ENCODE results near the gene SEC61A1.
A peak's percentile ranks its signal among the peaks of the same experiment; 100 is the strongest.

Gene SEC61A1

DNA sequence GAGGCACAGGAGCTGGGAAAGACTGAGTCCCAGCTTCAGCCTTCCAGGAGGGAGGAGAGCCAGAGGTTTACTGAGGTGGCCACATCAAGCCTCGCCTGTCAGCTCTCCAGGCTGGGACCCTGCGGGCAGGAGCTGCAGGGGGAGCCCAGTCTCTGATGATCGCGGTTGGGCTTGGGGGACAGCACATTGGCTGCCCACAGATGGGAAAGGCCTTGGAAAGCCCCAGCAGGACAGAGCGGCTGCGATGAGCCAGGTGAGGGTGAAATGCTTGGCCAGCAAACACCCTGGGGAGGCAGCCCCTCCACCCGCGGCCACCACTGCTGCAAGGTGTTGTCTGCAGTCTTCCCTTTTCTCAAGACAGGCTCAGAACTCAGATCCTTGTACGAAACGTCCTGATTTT lies 31.2 kb downstream of the SEC61A1 start:
- H3K27ac ChIP-seq (ENCODE audit: low read depth, low read length) = peak overlapping the region; percentile 55
- H3K9ac ChIP-seq (ENCODE audit: low read length) = no peak overlapping the region

GRCh38 chr3:128083980-128084674 lies 31.9 kb downstream of the SEC61A1 start:
- Histone ChIP-seq H3K4me3 (ENCODE audit: low read length) (no peak overlapping the region), H3K9ac (ENCODE audit: low read length) (no peak overlapping the region), H3K36me3 (ENCODE audit: control insufficient read depth, insufficient read depth, low read length) (peaks cover 4% of the 10 kb centered on the region), H3K27ac (ENCODE audit: low read depth, low read length) (peak overlapping the region; percentile 89), H3K27me3 (ENCODE audit: control insufficient read depth, insufficient read depth, low read length) (no peaks in the 10 kb centered on the region), H3K4me1 (ENCODE audit: control insufficient read depth, insufficient read depth, low read length) (peaks cover 24% of the 10 kb centered on the region)

More for the DNA sequence above, 31.2 kb downstream of the SEC61A1 start:
- Histone ChIP-seq H3K27me3 (ENCODE audit: control insufficient read depth, insufficient read depth, low read length) (no peaks in the 10 kb centered on the region), H3K4me3 (ENCODE audit: low read length) (no peak overlapping the region), H3K36me3 (ENCODE audit: control insufficient read depth, insufficient read depth, low read length) (peaks cover 4% of the 10 kb centered on the region), H3K4me1 (ENCODE audit: control insufficient read depth, insufficient read depth, low read length) (peaks cover 24% of the 10 kb centered on the region)

GRCh38 chr3:128084675-128085021 lies 32.4 kb downstream of the SEC61A1 start:
- Histone ChIP-seq H3K4me3 (ENCODE audit: low read length) (no peak overlapping the region), H3K4me1 (ENCODE audit: control insufficient read depth, insufficient read depth, low read length) (peaks cover 24% of the 10 kb centered on the region), H3K27me3 (ENCODE audit: control insufficient read depth, insufficient read depth, low read length) (no peaks in the 10 kb centered on the region), H3K9ac (ENCODE audit: low read length) (no peak overlapping the region), H3K36me3 (ENCODE audit: control insufficient read depth, insufficient read depth, low read length) (peaks cover 4% of the 10 kb centered on the region), H3K27ac (ENCODE audit: low read depth, low read length) (peak overlapping the region; percentile 89)

GRCh38 chr3:128089135-128089534 lies 36.9 kb downstream of the SEC61A1 start:
- Histone ChIP-seq H3K9ac (ENCODE audit: low read length) (no peak overlapping the region), H3K4me3 (ENCODE audit: low read length) (no peak overlapping the region), H3K36me3 (ENCODE audit: control insufficient read depth, insufficient read depth, low read length) (peaks cover 4% of the 10 kb centered on the region), H3K27me3 (ENCODE audit: control insufficient read depth, insufficient read depth, low read length) (no peaks in the 10 kb centered on the region), H3K4me1 (ENCODE audit: control insufficient read depth, insufficient read depth, low read length) (peaks cover 16% of the 10 kb centered on the region), H3K27ac (ENCODE audit: low read depth, low read length) (no peak overlapping the region)

DNA sequence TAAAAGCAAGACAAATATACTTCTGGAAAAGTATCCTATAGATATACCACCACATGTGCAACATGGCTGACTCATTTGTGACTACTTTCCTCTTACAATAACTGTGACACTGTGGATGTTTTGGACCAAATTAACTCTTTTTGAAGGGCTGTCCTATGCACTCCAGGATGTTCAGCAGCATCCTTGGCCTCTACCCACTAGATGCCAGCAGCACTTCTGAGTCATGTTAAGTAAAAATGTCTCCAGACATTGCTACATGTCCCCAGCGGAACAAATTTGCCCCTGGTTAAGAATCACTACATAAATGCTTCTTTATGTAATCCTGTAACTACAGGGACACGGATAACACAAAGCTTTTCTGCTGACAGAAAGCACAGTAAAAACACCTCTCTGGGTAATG lies 39.3 kb downstream of the SEC61A1 start:
- no peaks in the 10 kb centered on the region for H3K27me3 ChIP-seq (ENCODE audit: control insufficient read depth, insufficient read depth, low read length)
- H3K27ac ChIP-seq (ENCODE audit: low read depth, low read length) = no peak overlapping the region
- peaks cover 4% of the 10 kb centered on the region for H3K36me3 ChIP-seq (ENCODE audit: control insufficient read depth, insufficient read depth, low read length)
- no peaks in the 10 kb centered on the region for H3K4me1 ChIP-seq (ENCODE audit: control insufficient read depth, insufficient read depth, low read length)
- no peak overlapping the region for H3K4me3 ChIP-seq (ENCODE audit: low read length)
- H3K9ac ChIP-seq (ENCODE audit: low read length) = no peak overlapping the region

DNA sequence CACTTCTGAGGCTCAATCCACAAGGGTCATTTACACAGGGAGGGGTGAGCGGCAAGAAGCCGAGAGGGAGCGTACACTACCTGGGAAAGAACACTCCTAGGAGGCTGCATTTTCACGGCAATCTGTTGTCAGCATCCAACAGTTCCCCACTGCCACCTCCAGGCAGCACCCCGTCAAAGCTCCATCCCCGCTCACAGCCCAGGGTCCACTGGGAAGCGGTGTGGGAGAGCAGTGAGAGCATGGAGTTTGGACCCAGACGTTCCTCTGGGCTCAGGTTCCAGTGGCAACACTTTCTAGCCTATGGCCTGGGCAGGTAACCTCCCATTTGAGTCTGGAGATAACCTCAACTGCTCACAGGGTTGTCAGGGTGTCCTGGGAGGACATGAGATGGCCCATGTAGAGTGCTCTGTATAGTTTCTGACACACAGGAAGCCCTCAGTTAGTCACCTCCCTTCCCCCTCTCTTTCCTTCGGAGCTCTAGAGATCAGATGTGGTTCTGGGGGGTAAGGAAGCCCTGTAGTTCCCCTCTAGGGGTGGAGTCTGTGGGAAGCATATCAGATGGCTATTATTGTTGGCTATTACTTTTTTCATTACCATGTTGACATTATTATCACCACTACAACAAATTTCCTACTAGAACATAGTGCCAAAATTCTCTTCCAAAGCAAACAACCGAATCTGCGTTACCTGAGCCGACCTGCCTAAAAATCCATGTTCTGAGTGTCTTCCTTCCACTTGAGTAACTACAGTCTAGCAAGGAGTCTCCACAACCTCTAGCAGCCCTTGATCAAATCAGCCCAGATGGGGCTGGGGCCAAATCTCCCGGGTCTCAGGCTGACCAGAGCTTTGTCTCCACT lies 42.3 kb downstream of the SEC61A1 start:
- no peak overlapping the region for H3K4me3 ChIP-seq (ENCODE audit: low read length)
- H3K9ac ChIP-seq (ENCODE audit: low read length) = no peak overlapping the region
- peaks cover 8% of the 10 kb centered on the region for H3K36me3 ChIP-seq (ENCODE audit: control insufficient read depth, insufficient read depth, low read length)
- no peaks in the 10 kb centered on the region for H3K27me3 ChIP-seq (ENCODE audit: control insufficient read depth, insufficient read depth, low read length)
- no peaks in the 10 kb centered on the region for H3K4me1 ChIP-seq (ENCODE audit: control insufficient read depth, insufficient read depth, low read length)
- no peak overlapping the region for H3K27ac ChIP-seq (ENCODE audit: low read depth, low read length)

DNA sequence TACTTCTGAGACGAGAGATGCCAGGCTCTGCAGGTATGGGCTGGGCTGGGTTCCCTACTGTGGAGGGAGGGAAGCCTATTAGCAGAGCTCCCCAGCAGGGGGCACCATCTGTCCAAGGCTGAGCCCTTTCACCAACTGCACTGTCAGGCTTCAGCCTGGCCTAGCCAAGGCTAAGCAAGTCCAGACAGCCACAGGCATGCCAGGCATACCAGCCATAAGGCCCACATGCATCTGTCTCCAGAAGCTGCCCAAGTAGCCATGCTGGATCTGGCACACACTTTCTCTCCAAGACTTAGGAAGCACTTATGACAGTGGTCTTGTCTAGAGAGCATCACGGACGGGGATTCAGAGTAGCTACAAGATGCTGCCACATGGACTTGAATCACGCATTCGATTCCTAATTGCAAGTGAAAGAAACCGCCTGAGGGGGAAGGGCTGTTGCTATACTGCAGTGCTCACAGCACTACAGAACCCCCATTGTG lies 43.0 kb downstream of the SEC61A1 start:
- H3K27me3 ChIP-seq (ENCODE audit: control insufficient read depth, insufficient read depth, low read length) = no peaks in the 10 kb centered on the region
- no peak overlapping the region for H3K9ac ChIP-seq (ENCODE audit: low read length)
- H3K4me3 ChIP-seq (ENCODE audit: low read length) = no peak overlapping the region
- H3K27ac ChIP-seq (ENCODE audit: low read depth, low read length) = no peak overlapping the region
- H3K36me3 ChIP-seq (ENCODE audit: control insufficient read depth, insufficient read depth, low read length) = peaks cover 13% of the 10 kb centered on the region
- H3K4me1 ChIP-seq (ENCODE audit: control insufficient read depth, insufficient read depth, low read length) = no peaks in the 10 kb centered on the region

DNA sequence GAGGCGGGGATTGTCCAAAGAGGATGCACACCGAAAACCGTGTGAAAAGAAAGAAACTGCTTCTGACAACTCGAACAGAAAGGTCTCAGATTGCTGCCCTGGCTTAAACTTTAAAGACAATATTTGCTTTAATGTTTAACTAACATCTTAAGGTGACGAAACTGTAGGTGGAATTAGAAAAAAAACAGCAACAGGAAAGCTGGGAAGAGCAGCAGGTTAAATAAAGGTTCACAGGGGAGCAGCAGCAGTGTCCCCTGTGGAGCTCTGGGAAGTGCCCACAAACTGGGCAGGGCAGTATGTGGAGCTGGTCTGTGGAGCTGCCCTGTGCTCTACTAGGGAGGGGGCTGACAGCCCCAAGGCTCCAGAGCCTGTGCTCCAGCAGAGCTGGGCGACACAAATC lies 46.0 kb downstream of the SEC61A1 start:
- Histone ChIP-seq H3K9ac (ENCODE audit: low read length) (no peak overlapping the region), H3K4me1 (ENCODE audit: control insufficient read depth, insufficient read depth, low read length) (no peaks in the 10 kb centered on the region), H3K27ac (ENCODE audit: low read depth, low read length) (no peak overlapping the region), H3K4me3 (ENCODE audit: low read length) (no peak overlapping the region), H3K27me3 (ENCODE audit: control insufficient read depth, insufficient read depth, low read length) (no peaks in the 10 kb centered on the region), H3K36me3 (ENCODE audit: control insufficient read depth, insufficient read depth, low read length) (peaks cover 15% of the 10 kb centered on the region)

- Histone ChIP-seq H3K4me3 (ENCODE audit: low read length) (no peak overlapping the region), H3K4me1 (ENCODE audit: control insufficient read depth, insufficient read depth, low read length) (no peaks in the 10 kb centered on the region), H3K9ac (ENCODE audit: low read length) (no peak overlapping the region), H3K36me3 (ENCODE audit: control insufficient read depth, insufficient read depth, low read length) (peaks cover 15% of the 10 kb centered on the region), H3K27ac (ENCODE audit: low read depth, low read length) (no peak overlapping the region), H3K27me3 (ENCODE audit: control insufficient read depth, insufficient read depth, low read length) (no peaks in the 10 kb centered on the region)
These were observed 47.9 kb downstream of the SEC61A1 start for GRCh38 chr3:128100161-128100560.

DNA sequence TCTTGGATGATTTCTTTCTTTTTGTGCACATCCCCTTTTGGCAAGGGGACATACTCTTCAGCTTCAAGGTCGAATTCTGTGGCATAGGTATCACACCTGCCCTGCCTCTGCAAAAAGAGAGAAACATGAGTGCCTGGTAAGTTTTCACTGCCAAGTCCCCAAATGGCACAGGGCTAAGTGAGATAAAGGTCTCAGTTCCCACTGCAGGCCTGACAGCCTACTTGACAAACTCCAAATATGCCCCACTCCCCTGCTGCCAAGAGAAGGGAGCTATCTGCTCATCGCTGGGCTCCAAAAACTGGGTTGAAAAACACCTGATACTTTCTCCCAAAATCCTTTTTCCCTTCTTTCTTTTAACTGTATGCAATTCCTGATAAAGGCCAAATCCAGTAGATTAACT lies 48.4 kb downstream of the SEC61A1 start:
- Histone ChIP-seq H3K4me1 (ENCODE audit: control insufficient read depth, insufficient read depth, low read length) (no peaks in the 10 kb centered on the region), H3K27me3 (ENCODE audit: control insufficient read depth, insufficient read depth, low read length) (no peaks in the 10 kb centered on the region), H3K9ac (ENCODE audit: low read length) (no peak overlapping the region), H3K4me3 (ENCODE audit: low read length) (no peak overlapping the region), H3K36me3 (ENCODE audit: control insufficient read depth, insufficient read depth, low read length) (peaks cover 15% of the 10 kb centered on the region), H3K27ac (ENCODE audit: low read depth, low read length) (no peak overlapping the region)

DNA sequence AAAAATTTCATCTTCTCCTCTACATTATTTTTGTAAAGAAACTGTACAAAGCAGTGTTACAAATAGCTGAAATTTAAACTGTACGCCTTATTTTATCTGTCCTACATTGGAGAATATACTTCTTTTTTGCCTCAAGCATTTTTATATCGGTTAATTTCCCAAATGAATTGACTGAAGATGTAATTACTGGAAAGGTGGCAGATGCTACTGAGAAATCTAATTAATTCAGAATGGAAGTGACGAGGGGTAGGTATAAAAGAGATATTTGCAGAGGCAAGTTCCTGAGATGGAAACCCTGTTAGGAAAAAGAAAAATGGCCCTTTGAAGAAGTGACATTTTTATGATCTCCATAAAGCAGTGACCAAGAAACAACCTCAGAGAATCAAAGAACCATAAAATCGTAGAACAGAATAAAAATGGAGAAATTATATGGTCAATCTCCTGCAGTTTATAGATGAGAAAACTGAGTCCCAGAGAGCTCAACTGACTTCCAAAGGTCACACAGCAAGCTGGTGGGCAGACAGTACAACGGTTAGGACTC lies 51.0 kb downstream of the SEC61A1 start:
- Histone ChIP-seq H3K9ac (ENCODE audit: low read length) (no peak overlapping the region), H3K27ac (ENCODE audit: low read depth, low read length) (no peak overlapping the region), H3K27me3 (ENCODE audit: control insufficient read depth, insufficient read depth, low read length) (no peaks in the 10 kb centered on the region), H3K4me3 (ENCODE audit: low read length) (no peak overlapping the region), H3K36me3 (ENCODE audit: control insufficient read depth, insufficient read depth, low read length) (peaks cover 15% of the 10 kb centered on the region), H3K4me1 (ENCODE audit: control insufficient read depth, insufficient read depth, low read length) (no peaks in the 10 kb centered on the region)

GRCh38 chr3:128107834-128108233 lies 55.6 kb downstream of the SEC61A1 start:
- Histone ChIP-seq H3K4me1 (ENCODE audit: control insufficient read depth, insufficient read depth, low read length) (no peaks in the 10 kb centered on the region), H3K27me3 (ENCODE audit: control insufficient read depth, insufficient read depth, low read length) (no peaks in the 10 kb centered on the region), H3K36me3 (ENCODE audit: control insufficient read depth, insufficient read depth, low read length) (no peaks in the 10 kb centered on the region), H3K27ac (ENCODE audit: low read depth, low read length) (no peak overlapping the region), H3K9ac (ENCODE audit: low read length) (no peak overlapping the region), H3K4me3 (ENCODE audit: low read length) (no peak overlapping the region)
